IMR-90 (cell line): ENCODE data around the gene COPS9. TPM values are rescaled to one million over a fixed set of nuclear protein-coding genes. Genes with fewer than 3 reads are reported as not detected.
A peak's percentile ranks its signal among the peaks of the same experiment; 100 is the strongest.

ENCODE experiments used
- ATAC-seq: fragments of 200-7000 bp; cut with Tn5 transposase; 2 replicates; pipeline ENCODE4 v1.9.1; 2020; ENCODE audit warnings: low read depth, mild to moderate bottlenecking, moderate library complexity
- BruUV-seq: library from RNA; stranded (reverse); fragments of 400-500 nt; replicated peaks from 2 replicates; lab custom pipeline; 2021; lab: Mats Ljungman, UMichigan
- CTCF ChIA-PET: fragments of 300-600 bp; formaldehyde crosslinking; extraction: SDS; loops from one replicate; lab custom pipeline; 2021; ENCODE audit warnings: antibody characterized with exemption; lab: Yijun Ruan, JAX
- POLR2A ChIA-PET: fragments of 300-600 bp; sonication (Branson Sonifier 250); formaldehyde crosslinking; loops from one replicate; lab custom pipeline; 2022; ENCODE audit warnings: antibody characterized with exemption; ENCODE audit not compliant: unreplicated experiment; lab: Charles Lee
- DNase-seq: peaks from one replicate; pipeline ENCODE4 v3.0.0; 2013
- H2AFZ ChIP-seq: replicated peaks from 2 replicates; pipeline ENCODE3; 2013; ENCODE audit warnings: low read length, mild to moderate bottlenecking; ENCODE audit not compliant: poor library complexity
- H2AK5ac ChIP-seq: 2 replicates; pipeline ENCODE4 v1.6.1; 2013; ENCODE audit warnings: low read depth, low read length, inconsistent platforms
- H2AK9ac ChIP-seq: replicated peaks from 2 replicates; pipeline ENCODE3; 2013; ENCODE audit warnings: mild to moderate bottlenecking, low read depth, low read length, moderate library complexity; ENCODE audit not compliant: poor library complexity
- H2BK120ac ChIP-seq: 2 replicates; pipeline ENCODE4 v1.6.1; 2013; ENCODE audit warnings: low read depth, low read length, inconsistent platforms
- H2BK15ac ChIP-seq: 3 replicates; pipeline ENCODE4 v1.6.1; 2013; ENCODE audit warnings: low read depth, low read length, inconsistent platforms
- H2BK20ac ChIP-seq: 2 replicates; pipeline ENCODE4 v1.6.1; 2013; ENCODE audit warnings: low read depth, mild to moderate bottlenecking, inconsistent platforms, low read length, moderate library complexity
- H2BK5ac ChIP-seq: 2 replicates; pipeline ENCODE4 v1.6.1; 2013; ENCODE audit warnings: mild to moderate bottlenecking, low read depth, low read length, inconsistent platforms; ENCODE audit not compliant: poor library complexity, severe bottlenecking
- H3K14ac ChIP-seq: replicated peaks from 2 replicates; pipeline ENCODE4 v1.6.1; 2013; ENCODE audit warnings: low read depth, low read length, inconsistent platforms
- H3K18ac ChIP-seq: 2 replicates; pipeline ENCODE4 v1.6.1; 2013; ENCODE audit warnings: low read depth, low read length, control low read depth
- H3K23ac ChIP-seq: 2 replicates; pipeline ENCODE4 v1.6.1; 2013; ENCODE audit warnings: low read depth, low read length, inconsistent platforms
- H3K27ac ChIP-seq: 2 replicates; pipeline ENCODE4 v1.5.1; 2013; ENCODE audit warnings: mild to moderate bottlenecking, control low read depth, low read length; ENCODE audit not compliant: insufficient read depth
- H3K27me3 ChIP-seq: 2 replicates; pipeline ENCODE4 v1.6.1; 2013; ENCODE audit warnings: low read length; ENCODE audit not compliant: control insufficient read depth, insufficient read depth
- H3K36me3 ChIP-seq: 2 replicates; pipeline ENCODE4 v1.6.1; 2013; ENCODE audit warnings: low read length, mixed read lengths; ENCODE audit not compliant: control insufficient read depth, insufficient read depth
- H3K4ac ChIP-seq: 2 replicates; pipeline ENCODE4 v1.6.1; 2013; ENCODE audit warnings: low read depth, low read length, inconsistent platforms
- H3K4me1 ChIP-seq: 2 replicates; pipeline ENCODE4 v1.6.1; 2013; ENCODE audit warnings: low read length, mixed read lengths; ENCODE audit not compliant: control insufficient read depth, insufficient read depth
- H3K4me2 ChIP-seq: 2 replicates; pipeline ENCODE4 v1.6.1; 2013; ENCODE audit warnings: low read depth, mild to moderate bottlenecking, control low read depth, low read length, moderate library complexity
- H3K4me3 ChIP-seq: 2 replicates; pipeline ENCODE4 v1.5.1; 2013; ENCODE audit warnings: low read depth, mild to moderate bottlenecking, control low read depth, low read length, moderate library complexity; ENCODE audit not compliant: insufficient read depth
- H3K56ac ChIP-seq: 2 replicates; pipeline ENCODE4 v1.6.1; 2013; ENCODE audit warnings: low read length, inconsistent platforms; ENCODE audit not compliant: insufficient read depth; ENCODE audit errors: extremely low read depth
- H3K79me1 ChIP-seq, 2 experiments: 2 replicates each; pipeline ENCODE4 v1.6.1; 2013; ENCODE audit warnings: low read length in 2 of 2, inconsistent platforms in 1 of 2, low read depth in 1 of 2
- H3K9ac ChIP-seq: 2 replicates; pipeline ENCODE4 v1.6.1; 2013; ENCODE audit warnings: low read depth, low read length, control low read depth
- H3K9me1 ChIP-seq: 2 replicates; pipeline ENCODE4 v1.6.1; 2013; ENCODE audit warnings: low read length, inconsistent platforms; ENCODE audit not compliant: insufficient read depth
- H3K9me3 ChIP-seq: 2 replicates; pipeline ENCODE4 v1.6.1; 2013; ENCODE audit warnings: low read length; ENCODE audit not compliant: control insufficient read depth, insufficient read depth
- H4K20me1 ChIP-seq: 2 replicates; pipeline ENCODE4 v1.6.1; 2013; ENCODE audit warnings: low read length, inconsistent platforms; ENCODE audit not compliant: insufficient read depth
- H4K5ac ChIP-seq: 2 replicates; pipeline ENCODE4 v1.6.1; 2013; ENCODE audit warnings: mild to moderate bottlenecking, low read depth, low read length, control low read depth
- H4K8ac ChIP-seq, 2 experiments: 2 replicates each; pipeline ENCODE4 v1.6.1; 2013; ENCODE audit warnings: low read depth in 2 of 2, low read length in 2 of 2, control low read depth in 1 of 2, inconsistent platforms in 1 of 2
- H4K91ac ChIP-seq: 2 replicates; pipeline ENCODE4 v1.6.1; 2013; ENCODE audit warnings: low read depth, low read length, inconsistent platforms; ENCODE audit not compliant: insufficient read depth
- BHLHE40 ChIP-seq: fragments of 150-350 bp; IDR thresholded peaks from 2 replicates; pipeline ENCODE4 v1.6.1; 2016; ENCODE audit warnings: mild to moderate bottlenecking, low read depth, low read length
- CEBPB ChIP-seq: IDR thresholded peaks from 2 replicates; pipeline ENCODE4 v1.6.1; 2012; ENCODE audit warnings: low read depth, low read length, improper control_type of control experiment
- CHD1 ChIP-seq: IDR thresholded peaks from 2 replicates; pipeline ENCODE4 v1.6.1; 2012; ENCODE audit warnings: low read depth, low read length, improper control_type of control experiment
- CTCF ChIP-seq: conservative IDR thresholded peaks from 2 replicates; pipeline ENCODE4 v1.5.1; 2012; ENCODE audit warnings: mild to moderate bottlenecking, low read depth, low read length, improper control_type of control experiment
- ELK1 ChIP-seq: fragments of 150-350 bp; IDR thresholded peaks from 2 replicates; pipeline ENCODE4 v1.6.1; 2016; ENCODE audit warnings: low read depth, mild to moderate bottlenecking, low read length, moderate library complexity, borderline replicate concordance
- FOS ChIP-seq: fragments of 150-350 bp; IDR thresholded peaks from 2 replicates; pipeline ENCODE4 v1.6.1; 2016; ENCODE audit warnings: low read depth, low read length
- MAFK ChIP-seq: IDR thresholded peaks from 2 replicates; pipeline ENCODE4 v1.6.1; 2012; ENCODE audit warnings: low read depth, low read length, improper control_type of control experiment
- MAZ ChIP-seq: IDR thresholded peaks from 2 replicates; pipeline ENCODE4 v1.6.1; 2012; ENCODE audit warnings: low read depth, mild to moderate bottlenecking, low read length, improper control_type of control experiment, moderate library complexity, borderline replicate concordance
- MXI1 ChIP-seq: IDR thresholded peaks from 2 replicates; pipeline ENCODE4 v1.6.1; 2012; ENCODE audit warnings: low read depth, mild to moderate bottlenecking, low read length, moderate library complexity, borderline replicate concordance
- NFE2L2 ChIP-seq: fragments of 150-350 bp; IDR thresholded peaks from 2 replicates; pipeline ENCODE4 v1.6.1; 2016; ENCODE audit warnings: low read depth, mild to moderate bottlenecking, low read length
- POLR2A ChIP-seq: IDR thresholded peaks from 2 replicates; pipeline ENCODE4 v1.6.1; 2012; ENCODE audit warnings: mild to moderate bottlenecking, low read depth, low read length
- RAD21 ChIP-seq: IDR thresholded peaks from 2 replicates; pipeline ENCODE4 v1.6.1; 2012; ENCODE audit warnings: low read length, improper control_type of control experiment
- RCOR1 ChIP-seq: IDR thresholded peaks from 2 replicates; pipeline ENCODE4 v1.6.1; 2012; ENCODE audit warnings: mild to moderate bottlenecking, low read length, improper control_type of control experiment; ENCODE audit not compliant: insufficient replicate concordance
- SMC3 ChIP-seq: fragments of 150-350 bp; IDR thresholded peaks from 2 replicates; pipeline ENCODE4 v1.6.1; 2016; ENCODE audit warnings: low read depth, mild to moderate bottlenecking, antibody characterized with exemption, low read length, moderate library complexity
- USF2 ChIP-seq: fragments of 150-350 bp; IDR thresholded peaks from 2 replicates; pipeline ENCODE4 v1.6.1; 2017; ENCODE audit warnings: mild to moderate bottlenecking, antibody characterized with exemption, low read length, low read depth
- WGBS, 2 experiments: methylation state at CpG; one replicate each; pipeline versions ENCODE4 v1.1.5 to v1.1.7; 2013; ENCODE audit warnings: missing lambda C conversion rate in 2 of 2; ENCODE audit not compliant: insufficient read length in 1 of 2; ENCODE audit errors: extremely low coverage in 2 of 2; 5-methylcytosine and 5-hydroxymethylcytosine counted together
- dilution Hi-C: fragments of 300-500 bp; cut with HindIII; formaldehyde crosslinking; loops from one replicate; pipeline ENCODE4 v1.14.3; 2018; ENCODE audit warnings: low sequenced_read_pairs; ENCODE audit not compliant: unreplicated experiment
- in situ Hi-C: fragments of 300-500 bp; cut with MboI; formaldehyde crosslinking; loops from 3 replicates; pipeline ENCODE4 v1.14.3; 2019; ENCODE audit warnings: low sequenced_read_pairs, inconsistent platforms, mixed read lengths
- intact Hi-C: fragments of 100-400 bp; cut with micrococcal nuclease; formaldehyde crosslinking; loops from 2 replicates; pipeline ENCODE4 v1.10.0; 2022
- polyA plus RNA-seq, 3 experiments: library from polyadenylated mRNA; depleted of rRNA; stranded (reverse); fragments of >200 nt; gene quantifications; 2 replicates each; pipeline ENCODE4 v1.2.3, GENCODE V29; 2012; ENCODE audit warnings: low replicate concordance in 1 of 3
- total RNA-seq: library from RNA; depleted of rRNA; stranded (reverse); fragments of >200 nt; gene quantifications from 2 replicates; pipeline ENCODE4 v1.2.3, GENCODE V29; 2012

COPS9 gene
- total and polyA plus RNA-seq, 2 of the 4 experiments (the other 2 are of a cell fraction): 85.9 to 309 TPM

- H2BK5ac ChIP-seq: no peak overlapping the region
- 94% methylated on average over 4 of the region's 19 CpGs; no CpG with 5 or more reads in 1 of the 2 experiments for WGBS, 2 experiments
- no peak overlapping the region for H3K4me3 ChIP-seq
- H4K20me1 ChIP-seq: peaks cover 14% of the 10 kb centered on the region; the same call in 1 of the 2 replicates
- no peak overlapping the region for H3K4me2 ChIP-seq
- no peak overlapping the region for H3K56ac ChIP-seq
- dilution Hi-C loops (no loop called here), intact Hi-C loops (no loop called here), in situ Hi-C loops (loop anchor here (25.0 kb wide), 1 partner anchor 1100 kb away; no protein-coding TSS in a partner anchor)
- H2BK15ac ChIP-seq: no peak overlapping the region
- DNase-seq: no peak
- H3K27ac ChIP-seq: no peak overlapping the region
- H2AK5ac ChIP-seq: no peak overlapping the region
- H3K9me1 ChIP-seq: no peaks in the 10 kb centered on the region
- BruUV-seq: no TSS peak
- no peak overlapping the region for H3K23ac ChIP-seq
- peaks cover 0 to 30% of the 10 kb centered on the region in 2 experiments; a peak in 3 of 4 replicates for H3K79me1 ChIP-seq
- peak overlapping the region; percentile 3 for H2AK9ac ChIP-seq
- no peak overlapping the region for H2BK20ac ChIP-seq
- no peak overlapping the region for H4K5ac ChIP-seq
- H3K36me3 ChIP-seq: peaks cover 6% of the 10 kb centered on the region; the same call in 1 of the 2 replicates
- no peak overlapping the region for H4K91ac ChIP-seq
- no peak overlapping the region for H3K4ac ChIP-seq
- H2AFZ ChIP-seq: peak overlapping the region; percentile 96
- no peaks in the 10 kb centered on the region for H3K9me3 ChIP-seq
- H3K14ac ChIP-seq: no peak overlapping the region
- no peak overlapping the region for H3K18ac ChIP-seq
- ChIA-PET CTCF (no interaction called here), POLR2A (no interaction called here)
- peaks cover 22% of the 10 kb centered on the region for H3K27me3 ChIP-seq
- H3K4me1 ChIP-seq: peaks cover 9% of the 10 kb centered on the region
- ATAC-seq: no peak
- no peak overlapping the region for H3K9ac ChIP-seq
- no peak overlapping the region for H2BK120ac ChIP-seq
- peak overlapping the region in 1 of 2 experiments; percentile 75; a peak in 1 of 4 replicates for H4K8ac ChIP-seq
- no peak for TF ChIP-seq MAZ
- TF ChIP-seq BHLHE40: no peak
- TF ChIP-seq POLR2A: no peak
- no peak for TF ChIP-seq CHD1
- TF ChIP-seq CTCF: no peak
- TF ChIP-seq USF2: no peak
- no peak for TF ChIP-seq NFE2L2
- TF ChIP-seq FOS: no peak
- TF ChIP-seq RCOR1: no peak
- TF ChIP-seq MAFK: no peak
- no peak for TF ChIP-seq MXI1
- TF ChIP-seq ELK1: no peak
- TF ChIP-seq SMC3: no peak
- TF ChIP-seq RAD21: no peak
- TF ChIP-seq CEBPB: no peak
Observed at GRCh38 chr2:240137596-240138253, 1.6 kb upstream of the COPS9 start.
